Activated T-cell treated with anti-CD3 and anti-CD28 coated beads, Interleukin-2, amount 50 U/mL, for 48 hours (primary cell): ENCODE results near the gene SHROOM3.

Source experiments
- DNase-seq, 2 experiments: peaks; one replicate each; pipeline ENCODE4 v3.0.0-alpha.2; 2020

Gene SHROOM3

GRCh38 chr4:76545226-76545884 lies 110.3 kb downstream of the SHROOM3 start:
- DNase-seq: no peak

DNA sequence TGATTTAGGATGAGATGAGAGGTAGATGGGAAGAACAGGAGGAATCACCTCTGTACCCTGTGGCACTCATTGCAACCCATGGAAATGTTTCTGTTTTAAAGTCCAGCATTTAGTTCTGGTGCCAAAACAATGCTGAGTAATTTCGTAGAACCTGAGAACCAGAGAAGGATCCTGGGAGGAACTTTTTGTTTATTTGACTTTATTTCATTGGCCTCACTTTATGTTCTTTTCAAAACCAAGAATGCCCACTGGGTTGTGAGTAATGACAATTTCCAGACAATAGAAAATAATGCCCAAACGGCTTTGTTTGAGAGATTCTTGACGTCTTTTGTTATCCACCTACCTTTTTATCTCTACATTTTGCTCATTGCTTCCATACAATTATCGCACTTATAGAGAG lies 111.3 kb downstream of the SHROOM3 start:
- DNase-seq: no peak

DNA sequence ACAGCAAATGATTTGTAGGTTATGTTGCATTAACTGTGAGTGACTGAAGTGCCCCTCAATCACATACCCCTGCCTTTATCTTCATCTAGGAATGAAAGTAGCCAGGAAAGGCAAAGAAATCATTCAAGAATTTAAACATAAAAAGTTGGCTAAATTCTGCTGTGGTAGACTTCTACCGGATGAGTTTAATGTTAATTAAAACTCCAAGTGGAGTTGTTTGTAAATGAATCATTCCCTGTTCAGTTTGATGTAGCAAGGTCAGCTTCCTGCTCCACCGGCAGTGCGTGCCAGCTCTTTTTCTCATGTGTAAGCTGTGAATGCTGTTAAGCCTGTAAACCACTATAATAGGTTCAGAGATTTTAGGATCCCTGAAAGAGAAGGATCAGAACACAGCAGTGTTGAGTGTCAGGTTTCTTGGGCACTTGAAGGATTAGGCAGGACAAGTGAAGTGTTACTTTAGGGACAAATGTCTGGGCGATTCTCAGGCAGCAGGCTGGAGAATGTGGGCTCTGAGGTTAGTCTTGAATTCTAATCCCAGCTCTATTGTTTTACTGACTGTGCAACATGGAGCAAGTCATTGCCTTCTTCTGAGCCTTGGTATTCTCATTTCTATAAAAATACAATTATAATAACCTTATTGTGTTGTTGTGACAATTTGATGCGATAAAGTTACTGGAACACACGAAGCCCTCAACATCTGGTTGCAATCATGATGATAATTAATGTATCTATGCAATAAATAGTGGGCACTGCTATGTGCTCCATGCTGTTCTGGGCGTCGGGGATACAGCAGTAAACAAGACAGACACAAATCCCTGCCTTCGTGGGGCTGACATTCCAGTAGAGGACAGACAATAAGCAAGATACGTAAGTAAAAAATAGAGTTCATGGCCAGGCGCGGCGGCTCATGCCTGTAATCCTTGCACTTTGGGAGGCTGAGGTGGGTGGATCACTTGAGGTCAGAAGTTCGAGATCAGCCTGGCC lies 112.0 kb downstream of the SHROOM3 start:
- no peak for DNase-seq

DNA sequence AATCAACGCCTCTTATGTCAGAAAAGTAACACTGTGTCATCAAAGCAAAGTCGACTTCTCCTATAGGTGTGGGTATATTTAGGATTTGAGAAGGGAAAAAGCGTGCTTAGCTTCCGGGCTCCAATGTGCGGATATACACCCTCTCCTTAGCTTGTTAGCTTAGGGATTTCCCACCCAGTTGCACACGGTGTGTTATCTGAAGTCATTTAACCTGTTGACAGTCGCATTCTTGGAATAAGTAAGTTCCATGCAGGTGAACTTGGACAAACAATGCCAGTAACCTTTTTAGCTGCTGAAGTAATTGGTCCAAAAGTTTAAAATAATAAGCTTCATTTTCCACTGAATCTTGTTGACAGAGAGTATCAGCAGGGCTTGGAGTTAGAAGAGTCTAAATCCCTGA lies 113.7 kb downstream of the SHROOM3 start:
- DNase-seq: no peak

DNA sequence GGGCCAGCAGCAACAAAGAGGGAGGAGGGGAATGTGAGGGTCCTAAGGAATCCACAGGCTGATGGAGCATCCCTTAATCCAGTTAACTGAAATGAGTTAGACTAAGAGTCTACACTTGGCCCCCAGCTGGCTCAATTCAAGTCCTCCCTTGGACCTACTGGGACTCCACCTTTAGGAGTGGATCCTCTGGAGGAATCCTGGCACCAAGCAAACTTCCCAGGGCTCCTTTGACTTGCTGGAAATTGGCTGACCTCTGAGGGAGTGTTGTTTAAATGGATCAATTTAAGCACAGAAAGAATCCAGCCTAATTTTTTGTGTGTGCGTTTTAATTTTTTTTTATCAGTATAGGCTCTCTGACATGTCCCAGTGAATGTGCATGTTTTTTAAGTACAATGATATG lies 114.7 kb downstream of the SHROOM3 start:
- no peak for DNase-seq

GRCh38 chr4:76550966-76551780 lies 116.1 kb downstream of the SHROOM3 start:
- no peak for DNase-seq

DNA sequence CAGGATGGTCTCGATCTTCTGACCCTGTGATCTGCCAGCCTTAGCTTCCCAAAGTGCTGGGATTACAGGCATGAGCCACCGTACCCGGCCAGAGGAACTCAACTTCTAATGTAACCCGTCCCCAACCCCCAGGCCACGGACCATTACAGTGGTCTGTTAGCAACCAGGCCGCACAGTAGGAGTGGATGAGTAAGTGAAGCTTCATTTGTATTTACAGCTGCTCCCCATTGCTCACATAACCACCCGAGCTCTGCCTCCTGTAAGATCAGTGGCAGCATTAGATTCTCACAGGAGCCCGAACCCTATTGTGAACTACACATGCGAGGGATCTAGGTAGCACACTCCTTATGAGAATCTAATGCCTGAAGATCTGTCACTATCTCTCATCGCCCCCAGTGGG lies 119.6 kb downstream of the SHROOM3 start:
- no peak for DNase-seq

DNA sequence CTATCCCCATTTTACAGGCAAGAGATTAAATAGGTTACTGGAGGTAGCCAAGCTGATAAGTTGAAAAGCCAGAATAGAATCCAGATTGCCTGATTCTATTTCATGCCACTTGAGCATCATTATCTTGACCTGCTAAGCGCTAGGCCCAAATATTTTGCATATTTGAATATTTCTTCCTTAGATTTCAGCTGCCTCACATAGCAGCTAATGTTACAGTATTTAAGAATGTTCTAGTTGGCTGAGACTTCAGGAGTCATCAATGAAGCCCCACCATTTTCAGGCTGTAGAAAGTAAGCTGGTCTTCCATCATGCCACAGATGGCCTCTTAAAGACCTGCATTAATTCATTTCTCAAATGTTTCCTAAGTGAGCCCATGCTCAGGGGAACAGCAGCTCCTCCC lies 121.4 kb downstream of the SHROOM3 start:
- no peak for DNase-seq

- DNase-seq: no peak
Observed at GRCh38 chr4:76558396-76559235, 123.6 kb downstream of the SHROOM3 start.

GRCh38 chr4:76559236-76560071 lies 124.4 kb downstream of the SHROOM3 start:
- DNase-seq: no peak

DNA sequence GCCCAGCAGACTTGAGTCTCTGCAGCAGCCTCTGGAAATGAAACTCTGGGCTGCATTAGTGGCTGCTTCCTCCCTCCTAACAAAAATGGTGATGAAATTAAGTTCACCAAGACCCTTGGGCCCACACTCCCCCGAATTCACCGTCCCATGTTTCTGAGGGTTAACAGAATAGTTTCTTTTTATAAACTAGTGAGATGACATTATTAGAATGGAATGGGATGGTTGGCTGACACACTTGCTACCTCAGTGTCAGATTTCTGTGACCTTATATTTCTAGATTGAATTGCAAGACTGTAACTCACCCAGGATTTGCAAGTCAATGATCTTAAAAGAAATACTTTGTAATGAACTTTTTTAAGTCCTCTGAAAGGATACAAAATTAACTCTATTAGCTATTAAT lies 127.1 kb downstream of the SHROOM3 start:
- no peak for DNase-seq

GRCh38 chr4:76562836-76563453 lies 127.9 kb downstream of the SHROOM3 start:
- no peak for DNase-seq

DNA sequence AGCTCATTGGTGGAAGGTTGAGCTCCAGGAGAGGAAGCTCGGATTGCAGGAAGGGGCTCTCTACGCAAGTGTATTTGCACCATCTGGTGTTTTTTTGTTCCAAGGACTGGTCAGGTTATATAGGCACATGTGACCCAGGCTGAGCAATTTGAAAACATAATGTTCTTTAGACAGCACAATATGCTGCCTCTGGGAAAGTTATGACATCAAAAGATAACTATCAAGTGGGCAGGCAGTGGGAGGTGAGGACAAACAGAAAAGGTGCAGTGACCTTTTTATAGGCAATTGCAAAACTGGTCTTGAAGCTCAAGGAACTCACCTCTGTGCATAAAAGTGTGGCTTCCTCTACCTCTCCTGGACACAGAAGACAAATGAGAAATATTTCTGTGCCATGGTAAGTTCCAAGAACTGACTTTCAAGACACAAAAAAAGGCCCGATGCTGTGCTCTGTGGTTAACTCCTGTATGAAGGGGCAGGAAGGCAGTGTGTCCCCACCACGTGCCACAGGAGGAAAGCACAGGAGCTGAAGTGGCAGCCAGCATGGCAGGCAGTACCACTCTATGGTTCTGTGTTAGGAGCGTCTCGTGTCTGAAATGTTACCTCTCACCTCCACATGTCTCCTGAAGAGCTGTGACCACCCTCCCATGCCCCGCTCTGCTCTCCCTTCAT lies 128.6 kb downstream of the SHROOM3 start:
- DNase-seq: no peak

DNA sequence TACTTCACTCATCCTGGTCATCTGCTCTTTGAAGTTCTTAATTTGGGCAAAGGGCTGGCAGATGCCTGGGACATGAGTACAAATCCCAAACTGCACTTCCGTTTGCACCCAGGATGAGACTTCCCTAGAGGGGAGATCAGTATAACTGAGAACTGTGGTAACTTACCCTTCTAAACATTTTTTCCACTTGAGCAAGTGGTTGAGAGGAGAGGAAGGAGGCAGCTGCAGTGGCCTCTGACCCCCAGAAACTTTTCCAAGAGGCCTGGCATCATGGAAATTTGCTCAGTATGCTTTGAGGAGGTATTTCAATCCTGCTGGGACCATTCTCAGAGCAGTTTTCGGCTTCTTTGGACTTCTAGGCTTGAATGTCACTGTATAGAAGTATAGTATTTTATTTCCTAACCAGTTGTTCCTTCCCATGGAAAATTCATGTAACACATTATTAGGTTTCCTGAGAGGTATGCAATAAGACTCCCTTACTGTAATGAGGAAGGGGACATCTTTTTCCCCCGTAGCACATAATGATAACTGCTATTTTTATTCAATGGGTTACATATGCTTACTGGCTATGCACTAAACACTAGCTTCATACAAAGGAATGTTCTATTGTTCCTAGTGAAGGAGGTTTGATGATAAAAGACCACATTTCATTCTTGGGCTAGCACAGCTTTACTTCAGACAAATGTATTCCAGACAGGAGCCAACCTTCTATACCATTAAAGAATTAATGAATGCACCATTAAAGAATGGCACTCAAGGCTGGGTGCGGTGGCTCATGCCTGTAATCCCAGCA lies 129.3 kb downstream of the SHROOM3 start:
- no peak for DNase-seq

- no peak for DNase-seq
Observed at GRCh38 chr4:76568262-76568661, 133.2 kb downstream of the SHROOM3 start.

GRCh38 chr4:76569225-76569624 lies 134.2 kb downstream of the SHROOM3 start:
- DNase-seq: no peak

DNA sequence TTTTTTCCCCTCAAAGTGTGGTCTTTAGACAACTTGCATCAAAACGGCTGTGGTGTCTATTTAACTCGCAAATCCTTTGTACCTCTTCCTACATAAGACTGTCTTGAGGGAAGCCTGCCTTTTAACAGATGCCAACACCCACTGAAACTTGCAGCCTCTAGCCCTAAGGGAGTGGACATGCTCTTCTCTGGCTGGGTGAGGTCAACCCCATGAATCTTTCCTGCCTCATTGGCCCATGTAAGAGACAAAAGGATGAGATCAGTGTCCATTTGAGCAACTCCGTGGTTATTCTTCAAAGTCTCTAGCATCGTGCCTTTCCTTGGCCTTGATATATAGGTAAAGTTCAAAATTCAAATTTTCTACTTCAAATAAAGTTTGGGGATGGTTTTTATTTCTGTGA lies 134.7 kb downstream of the SHROOM3 start:
- DNase-seq: no peak

DNA sequence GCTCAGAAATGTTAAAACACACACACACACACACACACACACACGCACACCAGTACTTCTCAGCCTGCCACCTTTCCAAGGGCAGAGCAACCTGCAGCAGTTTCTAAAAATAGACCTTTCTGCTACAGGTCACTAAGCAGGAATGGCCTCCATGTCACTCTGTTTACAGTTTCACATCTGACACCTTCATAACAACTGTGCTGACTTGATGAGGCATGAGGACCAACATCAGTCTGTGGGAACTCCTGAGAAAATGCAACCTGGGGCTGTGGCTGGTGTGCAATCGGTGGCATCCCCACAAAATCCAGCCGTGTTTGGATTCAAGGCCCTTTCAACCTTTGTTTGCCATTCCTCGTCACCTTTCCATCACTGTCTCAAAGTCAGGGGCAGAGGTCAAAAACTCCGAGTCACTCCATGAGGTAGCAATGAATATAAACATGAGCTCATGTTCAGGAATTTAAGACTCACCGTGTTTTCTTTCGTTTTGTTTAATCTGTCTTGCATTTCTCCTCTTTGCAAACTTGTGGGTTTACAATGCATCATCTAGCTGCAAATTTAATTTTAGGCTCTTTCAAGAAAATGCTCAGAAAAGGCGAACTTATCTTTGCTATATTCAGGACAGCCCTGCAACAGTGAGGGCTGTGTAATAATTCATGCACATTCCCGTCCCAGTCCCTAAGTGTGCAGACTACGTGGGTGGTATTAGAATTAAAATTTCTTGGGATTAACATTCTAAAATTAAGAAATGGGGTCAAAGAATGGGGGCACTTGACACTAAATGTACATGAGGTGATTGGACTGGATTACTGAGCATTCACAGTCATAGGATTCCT lies 135.3 kb downstream of the SHROOM3 start:
- DNase-seq: no peak

DNA sequence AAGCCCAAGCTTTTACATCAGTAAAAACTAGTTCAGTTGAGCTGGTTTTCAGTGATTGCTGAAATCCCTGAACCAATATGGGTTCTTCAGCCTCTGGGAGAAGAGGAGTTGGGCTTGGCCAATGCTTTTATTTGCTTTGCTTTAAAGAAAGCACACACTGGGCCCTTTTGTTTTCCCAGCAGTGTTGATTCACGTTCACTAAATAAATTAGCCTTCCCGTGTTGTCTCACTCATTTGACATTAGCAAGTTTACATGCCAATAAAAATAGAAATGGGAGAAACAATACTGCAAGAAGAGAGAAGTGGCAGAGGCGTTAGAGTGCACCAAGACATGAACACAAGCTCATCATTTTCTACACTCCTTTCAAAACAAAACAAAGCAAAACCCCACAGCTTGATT lies 136.2 kb downstream of the SHROOM3 start:
- DNase-seq: no peak
